Measurements from ENCODE around the gene AHCY. TPM values are rescaled to one million over a fixed set of nuclear protein-coding genes. Genes with fewer than 3 reads are reported as not detected.
"Not testable (repeated sequence)": the region's sequence is repeated elsewhere in the genome, so short reads cannot be mapped to it uniquely, and the experiment has no call there.

The AHCY gene
- 130 TPM for polyA plus RNA-seq (2012; ENCODE audit: insufficient read depth, insufficient read length)

- DNase-seq (ENCODE audit: low read depth, low spot score) = peak; percentile 94
- peak within 1 kb of the TSS; percentile 90 for H3K4me3 ChIP-seq (ENCODE audit: low read length)
Measured at GRCh38 chr20:34302723-34303533, at the start of gene AHCY. TSS of gene AHCY (minus strand) at chr20:34303355. CDS start at chr20:34303270, 85 bp downstream.

DNA sequence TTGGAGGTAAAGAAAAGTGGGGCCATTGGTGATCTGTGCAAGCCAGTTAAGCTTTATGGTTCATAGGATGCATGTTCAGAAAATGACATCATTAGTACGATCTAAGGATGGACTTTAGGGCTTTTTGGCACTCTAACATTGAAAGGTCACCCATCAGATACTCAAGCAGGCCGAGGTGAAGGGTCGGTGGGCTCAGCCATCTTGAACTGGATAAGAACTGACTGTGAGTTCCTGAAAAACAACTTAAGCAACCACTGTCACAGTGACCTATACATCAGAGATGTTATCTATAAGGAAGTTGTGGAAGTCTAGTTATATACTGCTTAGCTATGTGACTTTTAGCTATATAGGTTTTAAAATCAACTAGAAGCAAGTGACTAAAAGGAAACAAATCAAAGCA lies 46.9 kb upstream of the AHCY start:
- H3K4me3 ChIP-seq (ENCODE audit: low read length) = no peak overlapping the region
- no peak for DNase-seq (ENCODE audit: low read depth, low spot score)

DNA sequence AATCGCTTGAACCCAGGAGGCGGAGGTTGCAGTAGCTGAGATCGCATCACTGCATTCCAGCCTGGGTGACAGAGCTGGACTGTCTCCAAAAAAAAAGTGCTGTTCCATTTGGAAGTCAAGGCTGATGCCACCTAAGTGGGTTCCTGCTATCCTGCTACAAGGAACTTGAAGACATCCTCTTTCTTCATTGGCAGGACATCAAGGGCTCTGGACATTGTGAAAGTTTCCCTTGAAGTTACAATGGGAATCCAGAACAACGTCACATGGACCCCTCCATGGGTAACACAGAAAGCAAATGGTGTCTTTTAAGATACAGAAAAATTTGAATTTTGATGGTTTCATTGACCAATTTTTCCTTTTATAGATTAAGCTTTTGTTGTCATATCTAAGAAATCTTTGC lies 44.4 kb upstream of the AHCY start:
- H3K4me3 ChIP-seq (ENCODE audit: low read length) = no peak overlapping the region
- DNase-seq (ENCODE audit: low read depth, low spot score) = no peak

- H3K4me3 ChIP-seq (ENCODE audit: low read length); DNase-seq (ENCODE audit: low read depth, low spot score): not testable (repeated sequence)
Measured at GRCh38 chr20:34346533-34346865, 43.3 kb upstream of the AHCY start.

DNA sequence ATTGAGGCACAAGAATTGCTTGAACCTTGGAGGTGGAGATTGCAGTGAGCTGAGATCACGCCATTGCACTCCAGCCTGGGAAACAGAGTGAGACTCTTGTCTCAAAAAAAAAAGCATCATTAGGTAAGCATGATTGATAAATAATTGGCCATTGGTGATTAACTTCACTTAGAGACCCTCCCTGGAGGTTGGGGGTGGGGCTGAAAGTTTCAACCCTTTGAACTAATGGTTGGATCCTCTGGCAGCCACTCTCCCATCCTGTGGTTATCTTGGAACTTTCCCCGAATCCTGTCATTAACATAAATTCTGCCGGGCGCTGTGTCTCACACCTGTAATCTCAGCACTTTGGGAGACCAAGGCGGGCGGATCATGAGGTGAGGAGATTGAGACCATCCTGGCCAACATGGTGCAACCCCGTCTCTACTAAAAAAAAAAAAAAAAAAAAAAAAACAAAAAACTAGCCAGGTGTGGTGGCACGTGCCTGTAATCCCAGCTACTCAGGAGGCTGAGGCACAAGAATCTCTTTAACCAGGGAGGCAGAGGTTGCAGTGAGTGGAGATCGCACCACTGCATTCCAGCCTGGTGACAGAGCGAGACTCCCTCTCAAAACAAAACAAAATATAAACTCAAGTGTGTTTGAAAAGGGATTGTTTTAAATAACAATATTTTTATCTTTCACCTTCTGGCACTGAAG lies 42.8 kb upstream of the AHCY start:
- not testable (repeated sequence) for DNase-seq (ENCODE audit: low read depth, low spot score); H3K4me3 ChIP-seq (ENCODE audit: low read length)

GRCh38 chr20:34345402-34345736 lies 42.2 kb upstream of the AHCY start:
- no peak for DNase-seq (ENCODE audit: low read depth, low spot score)
- no peak overlapping the region for H3K4me3 ChIP-seq (ENCODE audit: low read length)

- DNase-seq (ENCODE audit: low read depth, low spot score) = no peak
- no peak overlapping the region for H3K4me3 ChIP-seq (ENCODE audit: low read length)
Measured at GRCh38 chr20:34344238-34344637, 41.1 kb upstream of the AHCY start.

DNA sequence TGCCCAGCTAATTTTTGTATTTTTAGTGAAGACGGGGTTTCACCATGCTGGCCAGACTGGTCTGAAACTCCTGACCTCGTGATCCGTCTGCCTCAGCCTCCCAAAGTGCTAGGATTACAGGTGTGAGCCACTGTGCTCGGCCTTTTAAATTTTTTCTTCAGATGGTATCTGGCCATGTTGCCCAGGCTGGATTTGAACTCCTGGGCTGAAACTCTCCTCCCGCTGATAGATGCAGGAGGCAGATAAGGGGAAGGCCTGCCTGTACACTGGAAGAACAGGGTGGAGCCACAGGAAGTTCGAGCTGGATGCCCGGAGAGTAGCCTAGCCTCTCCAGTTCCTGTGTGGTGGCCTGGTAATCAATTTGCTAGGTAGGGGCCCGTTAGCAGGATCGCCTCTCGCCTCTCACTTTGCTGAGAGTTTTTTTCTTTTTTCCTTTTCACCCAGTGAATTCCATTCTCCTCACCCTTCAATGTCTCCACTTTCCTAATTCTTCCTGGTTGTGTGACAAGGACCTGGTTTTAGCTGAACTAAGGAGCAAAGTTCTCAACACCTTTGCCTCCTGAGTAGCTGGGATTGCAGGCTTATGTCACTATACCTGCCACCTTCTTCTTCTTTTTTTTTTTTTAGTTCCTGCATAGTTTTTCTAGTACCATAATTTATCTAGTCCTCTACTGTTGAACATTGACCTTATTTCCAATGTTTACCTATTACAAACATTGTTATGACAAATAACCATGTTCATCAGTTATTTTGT lies 40.5 kb upstream of the AHCY start:
- no peak for DNase-seq (ENCODE audit: low read depth, low spot score)
- no peak overlapping the region for H3K4me3 ChIP-seq (ENCODE audit: low read length)

GRCh38 chr20:34341199-34341598 lies 38.0 kb upstream of the AHCY start:
- not testable (repeated sequence) for DNase-seq (ENCODE audit: low read depth, low spot score); H3K4me3 ChIP-seq (ENCODE audit: low read length)

DNA sequence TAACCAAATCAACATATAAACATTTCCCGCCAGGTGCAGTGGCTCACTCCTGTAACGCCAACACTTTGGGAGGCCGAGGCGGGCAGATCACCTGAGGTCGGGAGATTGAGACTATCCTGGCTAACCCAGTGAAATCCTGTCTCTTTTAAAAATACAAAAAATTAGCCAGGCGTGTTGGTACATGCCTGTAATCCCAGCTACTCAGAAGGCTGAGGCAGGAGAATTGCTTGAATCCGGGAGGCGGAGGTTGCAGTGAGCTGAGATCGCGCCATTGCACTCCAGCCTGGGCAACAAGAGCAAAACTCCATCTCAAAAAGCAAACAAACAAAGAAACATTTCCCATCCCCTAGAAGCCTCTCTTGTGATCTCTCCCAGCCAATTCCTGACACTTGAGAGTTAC lies 37.6 kb upstream of the AHCY start:
- DNase-seq (ENCODE audit: low read depth, low spot score); H3K4me3 ChIP-seq (ENCODE audit: low read length): not testable (repeated sequence)

GRCh38 chr20:34337982-34338726 lies 35.0 kb upstream of the AHCY start:
- DNase-seq (ENCODE audit: low read depth, low spot score) = no peak
- no peak overlapping the region for H3K4me3 ChIP-seq (ENCODE audit: low read length)

GRCh38 chr20:34337544-34337943 lies 34.4 kb upstream of the AHCY start:
- no peak overlapping the region for H3K4me3 ChIP-seq (ENCODE audit: low read length)
- no peak for DNase-seq (ENCODE audit: low read depth, low spot score)

DNA sequence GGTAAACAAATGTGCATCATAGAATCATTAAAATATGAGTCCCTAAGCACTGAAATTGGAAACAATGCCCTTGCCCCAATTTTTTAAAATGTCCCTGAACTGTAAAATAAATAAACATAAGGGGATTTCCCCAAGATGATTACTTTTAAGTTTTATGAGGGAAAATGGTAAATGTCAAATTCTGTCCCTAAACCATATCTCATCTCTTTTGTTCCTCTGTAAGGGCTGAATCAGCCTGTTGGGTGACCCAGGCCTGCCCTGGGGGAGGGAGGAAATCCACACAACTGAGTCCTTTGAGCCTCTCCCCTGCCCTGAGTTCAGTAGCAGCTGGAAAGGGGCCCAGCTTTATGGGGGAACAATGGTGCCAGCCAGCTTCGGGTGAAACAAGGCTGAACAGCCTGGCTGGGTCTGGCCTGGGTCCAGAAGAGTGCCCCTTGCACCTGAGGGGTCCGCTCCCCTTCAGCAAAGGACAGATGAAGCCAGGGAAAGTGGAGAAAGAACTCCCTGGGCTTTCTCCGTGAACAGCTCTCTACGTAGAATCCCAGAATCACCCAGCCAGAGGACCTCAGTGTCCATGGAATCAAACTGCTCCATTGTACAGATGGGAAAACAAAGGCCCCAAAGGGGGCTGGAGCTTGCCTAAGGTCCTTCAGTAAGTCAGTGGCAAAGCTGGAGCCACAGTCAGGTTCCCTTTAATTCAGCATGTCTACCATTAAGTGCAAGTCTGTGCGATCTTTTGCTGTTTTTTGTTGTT lies 31.7 kb upstream of the AHCY start:
- no peak for DNase-seq (ENCODE audit: low read depth, low spot score)
- no peak overlapping the region for H3K4me3 ChIP-seq (ENCODE audit: low read length)

GRCh38 chr20:34333786-34334185 lies 30.6 kb upstream of the AHCY start:
- DNase-seq (ENCODE audit: low read depth, low spot score) = no peak
- H3K4me3 ChIP-seq (ENCODE audit: low read length) = no peak overlapping the region

- DNase-seq (ENCODE audit: low read depth, low spot score) = no peak
Measured at GRCh38 chr20:34332262-34332920, 29.2 kb upstream of the AHCY start.

GRCh38 chr20:34331838-34332237 lies 28.7 kb upstream of the AHCY start:
- no peak for DNase-seq (ENCODE audit: low read depth, low spot score)
- H3K4me3 ChIP-seq (ENCODE audit: low read length) = no peak overlapping the region

More at GRCh38 chr20:34332262-34332920, 29.2 kb upstream of the AHCY start:
- no peak overlapping the region for H3K4me3 ChIP-seq (ENCODE audit: low read length)

DNA sequence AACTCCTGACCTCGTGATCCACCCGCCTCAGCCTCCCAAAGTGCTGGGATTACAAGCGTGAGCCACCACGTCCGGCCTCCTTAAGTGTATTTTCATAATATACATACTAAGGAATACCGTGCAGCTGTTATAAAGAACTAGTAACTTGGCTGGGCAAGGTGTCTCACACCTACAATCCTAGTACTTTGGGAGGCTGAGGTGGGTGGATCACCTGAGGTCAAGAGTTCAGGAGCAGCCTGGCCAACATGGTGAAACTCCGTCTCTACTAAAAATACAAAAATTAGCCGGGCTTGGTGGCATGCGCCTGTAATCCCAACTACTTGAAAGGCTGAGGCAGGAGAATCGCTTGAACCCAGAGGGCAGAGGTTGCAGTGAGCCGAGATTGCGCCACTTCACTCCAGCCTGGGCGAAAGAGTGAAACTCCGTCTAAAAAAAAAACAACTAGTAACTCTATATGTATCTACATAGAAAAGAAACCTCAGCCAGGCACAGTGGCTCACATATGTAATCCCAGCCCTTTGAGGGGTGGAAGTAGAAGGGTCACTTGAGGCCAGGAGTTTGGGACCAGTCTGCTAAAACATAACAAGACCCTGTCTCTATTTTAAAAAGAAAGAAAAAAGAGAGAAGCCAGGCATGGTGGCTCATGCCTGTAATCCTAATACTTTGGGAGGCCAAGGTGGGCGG lies 27.8 kb upstream of the AHCY start:
- DNase-seq (ENCODE audit: low read depth, low spot score); H3K4me3 ChIP-seq (ENCODE audit: low read length): not testable (repeated sequence)
